HEK293 (cell line): ENCODE results near the gene PRPF19.

Source experiments
- FEZF1 ChIP-seq: fragments of 450-650 bp; formaldehyde crosslinking; IDR thresholded peaks from 2 replicates; pipeline ENCODE4 v1.5.1; 2016; ENCODE audit warnings: missing biosample characterization, missing genetic modification characterization
- GLI2 ChIP-seq: fragments of 450-650 bp; formaldehyde crosslinking; IDR thresholded peaks from 2 replicates; pipeline ENCODE4; 2017; ENCODE audit warnings: missing biosample characterization, missing genetic modification characterization, low read depth, borderline replicate concordance
- GLI4 ChIP-seq: fragments of 450-650 bp; formaldehyde crosslinking; IDR thresholded peaks from 2 replicates; pipeline ENCODE4 v1.5.1; 2016; ENCODE audit warnings: missing biosample characterization, missing genetic modification characterization
- INSM2 ChIP-seq: fragments of 450-650 bp; formaldehyde crosslinking; IDR thresholded peaks from 2 replicates; pipeline ENCODE4 v1.5.1; 2016; ENCODE audit warnings: missing biosample characterization, missing genetic modification characterization
- KLF10 ChIP-seq: fragments of 450-650 bp; IDR thresholded peaks from 2 replicates; pipeline ENCODE4 v1.5.1; 2018; ENCODE audit warnings: missing biosample characterization, mild to moderate bottlenecking, missing genetic modification characterization
- KLF16 ChIP-seq: fragments of 450-650 bp; formaldehyde crosslinking; IDR thresholded peaks from 2 replicates; pipeline ENCODE4 v1.5.1; 2017; ENCODE audit warnings: missing biosample characterization, missing genetic modification characterization
- KLF8 ChIP-seq: fragments of 450-650 bp; formaldehyde crosslinking; IDR thresholded peaks from 2 replicates; pipeline ENCODE4 v1.5.1; 2016; ENCODE audit warnings: missing biosample characterization, missing genetic modification characterization
- KLF9 ChIP-seq: fragments of 450-650 bp; formaldehyde crosslinking; IDR thresholded peaks from 2 replicates; pipeline ENCODE4 v1.5.1; 2016; ENCODE audit warnings: missing biosample characterization, missing genetic modification characterization, low read depth
- MYNN ChIP-seq: fragments of 450-650 bp; formaldehyde crosslinking; IDR thresholded peaks from 2 replicates; pipeline ENCODE4 v1.5.1; 2016; ENCODE audit warnings: missing biosample characterization, missing genetic modification characterization, borderline replicate concordance
- SCRT2 ChIP-seq: fragments of 450-650 bp; formaldehyde crosslinking; IDR thresholded peaks from 2 replicates; pipeline ENCODE4 v1.5.1; 2016; ENCODE audit warnings: missing biosample characterization, missing genetic modification characterization
- SETDB1 ChIP-seq: IDR thresholded peaks from one replicate; pipeline ENCODE4 v1.6.1; 2017; ENCODE audit warnings: mild to moderate bottlenecking, low read length, moderate library complexity, mixed read lengths; ENCODE audit not compliant: insufficient read length
- TRIM28 ChIP-seq: IDR thresholded peaks from 2 replicates; pipeline ENCODE4 v1.6.1; 2011; ENCODE audit warnings: low read length, control low read depth, borderline replicate concordance
- TSHZ1 ChIP-seq: fragments of 450-650 bp; formaldehyde crosslinking; IDR thresholded peaks from 2 replicates; pipeline ENCODE4 v1.5.1; 2016; ENCODE audit warnings: missing biosample characterization, missing genetic modification characterization, borderline replicate concordance
- ZBTB17 ChIP-seq: fragments of 450-650 bp; formaldehyde crosslinking; IDR thresholded peaks from 2 replicates; pipeline ENCODE4 v1.5.1; 2016; ENCODE audit warnings: missing biosample characterization, missing genetic modification characterization
- ZBTB6 ChIP-seq: fragments of 450-650 bp; formaldehyde crosslinking; IDR thresholded peaks from 2 replicates; pipeline ENCODE4 v1.5.1; 2017; ENCODE audit warnings: missing biosample characterization, missing genetic modification characterization
- ZBTB8A ChIP-seq: fragments of 450-650 bp; formaldehyde crosslinking; IDR thresholded peaks from 2 replicates; pipeline ENCODE4 v1.5.1; 2016; ENCODE audit warnings: missing biosample characterization, missing genetic modification characterization
- ZFP69B ChIP-seq: fragments of 450-650 bp; formaldehyde crosslinking; IDR thresholded peaks from 2 replicates; pipeline ENCODE4 v1.5.1; 2016; ENCODE audit warnings: missing biosample characterization, missing genetic modification characterization
- ZNF114 ChIP-seq: fragments of 450-650 bp; formaldehyde crosslinking; IDR thresholded peaks from 2 replicates; pipeline ENCODE4 v1.5.0; 2017; ENCODE audit warnings: missing biosample characterization, missing genetic modification characterization
- ZNF132 ChIP-seq: fragments of 450-650 bp; formaldehyde crosslinking; IDR thresholded peaks from 2 replicates; pipeline ENCODE4 v1.5.1; 2017; ENCODE audit warnings: missing biosample characterization, missing genetic modification characterization, borderline replicate concordance
- ZNF146 ChIP-seq: fragments of 450-650 bp; formaldehyde crosslinking; IDR thresholded peaks from 2 replicates; pipeline ENCODE4 v1.5.1; 2016; ENCODE audit warnings: missing biosample characterization, missing genetic modification characterization
- ZNF174 ChIP-seq: fragments of 450-650 bp; formaldehyde crosslinking; IDR thresholded peaks from 2 replicates; pipeline ENCODE4 v1.5.0; 2017; ENCODE audit warnings: missing biosample characterization, mild to moderate bottlenecking, missing genetic modification characterization
- ZNF302 ChIP-seq: fragments of 450-650 bp; formaldehyde crosslinking; IDR thresholded peaks from 2 replicates; pipeline ENCODE4 v1.5.1; 2016; ENCODE audit warnings: missing biosample characterization, missing genetic modification characterization, low read depth
- ZNF324 ChIP-seq: fragments of 450-650 bp; formaldehyde crosslinking; IDR thresholded peaks from 2 replicates; pipeline ENCODE4 v1.5.1; 2016; ENCODE audit warnings: missing biosample characterization, missing genetic modification characterization
- ZNF404 ChIP-seq: fragments of 450-650 bp; formaldehyde crosslinking; IDR thresholded peaks from 2 replicates; pipeline ENCODE4 v1.5.1; 2017; ENCODE audit warnings: missing biosample characterization, missing genetic modification characterization
- ZNF423 ChIP-seq: fragments of 450-650 bp; formaldehyde crosslinking; IDR thresholded peaks from 2 replicates; pipeline ENCODE4 v1.5.1; 2016; ENCODE audit warnings: missing biosample characterization, missing genetic modification characterization
- ZNF521 ChIP-seq: fragments of 450-650 bp; formaldehyde crosslinking; IDR thresholded peaks from 2 replicates; pipeline ENCODE4 v1.5.1; 2017; ENCODE audit warnings: missing biosample characterization, mild to moderate bottlenecking, missing genetic modification characterization
- ZNF555 ChIP-seq: fragments of 450-650 bp; formaldehyde crosslinking; conservative IDR thresholded peaks from 2 replicates; pipeline ENCODE4 v1.5.1; 2017; ENCODE audit warnings: missing biosample characterization, mild to moderate bottlenecking, missing genetic modification characterization, inconsistent platforms
- ZNF654 ChIP-seq: fragments of 450-650 bp; formaldehyde crosslinking; IDR thresholded peaks from 2 replicates; pipeline ENCODE4 v1.5.1; 2016; ENCODE audit warnings: low read depth, missing biosample characterization, missing genetic modification characterization
- ZNF658 ChIP-seq: fragments of 450-650 bp; formaldehyde crosslinking; IDR thresholded peaks from 2 replicates; pipeline ENCODE4; 2016; ENCODE audit warnings: missing biosample characterization, missing genetic modification characterization
- ZNF785 ChIP-seq: fragments of 450-650 bp; formaldehyde crosslinking; IDR thresholded peaks from 2 replicates; pipeline ENCODE4 v1.5.1; 2016; ENCODE audit warnings: missing biosample characterization, missing genetic modification characterization
- ZNF792 ChIP-seq: fragments of 450-650 bp; formaldehyde crosslinking; IDR thresholded peaks from 2 replicates; pipeline ENCODE4 v1.5.1; 2016; ENCODE audit warnings: missing biosample characterization, missing genetic modification characterization
- ZSCAN16 ChIP-seq: fragments of 450-650 bp; formaldehyde crosslinking; IDR thresholded peaks from 2 replicates; pipeline ENCODE4 v1.5.1; 2016; ENCODE audit warnings: missing biosample characterization, missing genetic modification characterization
- TF ChIP-seq, protein P1 (sequence below): fragments of 450-650 bp; formaldehyde crosslinking; IDR thresholded peaks from 2 replicates; pipeline ENCODE4 v1.5.1; 2016; ENCODE audit warnings: missing biosample characterization, missing genetic modification characterization

The PRPF19 gene

GRCh38 chr11:60841797-60842667 lies 64.4 kb downstream of the PRPF19 start, which contains the start of gene CCDC86 (continued):
- TF ChIP-seq ZNF132 (tag by site-specific recombination) (no peak), TRIM28 (no peak), SETDB1 (no peak), ZNF792 (tag by site-specific recombination) (no peak), ZNF423 (tag by site-specific recombination) (no peak), MYNN (no peak), ZNF521 (tag by site-specific recombination) (no peak), ZNF114 (tag by site-specific recombination) (no peak), ZFP69B (tag by site-specific recombination) (0 out of 2 replicates have a peak, but pooled peaks have one; percentile 46), SCRT2 (tag by site-specific recombination) (peak; percentile 99), FEZF1 (tag by site-specific recombination) (no peak), ZNF324 (tag by site-specific recombination) (peak; percentile 50; the same call in 1 of the 2 replicates), ZNF654 (no peak), INSM2 (tag by site-specific recombination) (0 out of 2 replicates have a peak, but pooled peaks have one; percentile 33), ZNF174 (tag by site-specific recombination) (no peak), GLI4 (tag by site-specific recombination) (no peak), ZNF146 (tag by site-specific recombination) (no peak), ZBTB8A (tag by site-specific recombination) (0 out of 2 replicates have a peak, but pooled peaks have one; percentile 16), KLF10 (peak; percentile 67; the same call in 1 of the 2 replicates), TSHZ1 (tag by site-specific recombination) (no peak), ZNF404 (tag by site-specific recombination) (no peak), ZBTB17 (tag by site-specific recombination) (peak; percentile 89), ZSCAN16 (no peak), KLF8 (tag by site-specific recombination) (peak; percentile 74; the same call in 1 of the 2 replicates), ZNF555 (tag by site-specific recombination) (no peak), KLF9 (tag by site-specific recombination) (peak; percentile 77), ZNF302 (no peak), KLF16 (tag by site-specific recombination) (peak; percentile 73), ZNF658 (tag by site-specific recombination) (no peak), ZNF785 (tag by site-specific recombination) (no peak), GLI2 (tag by site-specific recombination) (no peak), ZBTB6 (no peak)
- TF ChIP-seq, protein P1, sequence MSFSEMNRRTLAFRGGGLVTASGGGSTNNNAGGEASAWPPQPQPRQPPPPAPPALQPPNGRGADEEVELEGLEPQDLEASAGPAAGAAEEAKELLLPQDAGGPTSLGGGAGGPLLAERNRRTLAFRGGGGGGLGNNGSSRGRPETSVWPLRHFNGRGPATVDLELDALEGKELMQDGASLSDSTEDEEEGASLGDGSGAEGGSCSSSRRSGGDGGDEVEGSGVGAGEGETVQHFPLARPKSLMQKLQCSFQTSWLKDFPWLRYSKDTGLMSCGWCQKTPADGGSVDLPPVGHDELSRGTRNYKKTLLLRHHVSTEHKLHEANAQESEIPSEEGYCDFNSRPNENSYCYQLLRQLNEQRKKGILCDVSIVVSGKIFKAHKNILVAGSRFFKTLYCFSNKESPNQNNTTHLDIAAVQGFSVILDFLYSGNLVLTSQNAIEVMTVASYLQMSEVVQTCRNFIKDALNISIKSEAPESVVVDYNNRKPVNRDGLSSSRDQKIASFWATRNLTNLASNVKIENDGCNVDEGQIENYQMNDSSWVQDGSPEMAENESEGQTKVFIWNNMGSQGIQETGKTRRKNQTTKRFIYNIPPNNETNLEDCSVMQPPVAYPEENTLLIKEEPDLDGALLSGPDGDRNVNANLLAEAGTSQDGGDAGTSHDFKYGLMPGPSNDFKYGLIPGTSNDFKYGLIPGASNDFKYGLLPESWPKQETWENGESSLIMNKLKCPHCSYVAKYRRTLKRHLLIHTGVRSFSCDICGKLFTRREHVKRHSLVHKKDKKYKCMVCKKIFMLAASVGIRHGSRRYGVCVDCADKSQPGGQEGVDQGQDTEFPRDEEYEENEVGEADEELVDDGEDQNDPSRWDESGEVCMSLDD (tag by site-specific recombination): peak; percentile 88
